GM18873 (cell line): ENCODE data around the gene TKT.

Experiments used
- ATAC-seq: cut with Tn5 transposase; IDR thresholded peaks from one replicate; pipeline ENCODE4 v1.9.1; 2021; ENCODE audit warnings: mild to moderate bottlenecking, moderate library complexity, moderate number of reproducible peaks; ENCODE audit not compliant: unreplicated experiment, low FRiP score

Gene TKT

GRCh38 chr3:53226142-53226840 is 29.5 kb downstream of the TKT start:
- ATAC-seq: no peak

DNA sequence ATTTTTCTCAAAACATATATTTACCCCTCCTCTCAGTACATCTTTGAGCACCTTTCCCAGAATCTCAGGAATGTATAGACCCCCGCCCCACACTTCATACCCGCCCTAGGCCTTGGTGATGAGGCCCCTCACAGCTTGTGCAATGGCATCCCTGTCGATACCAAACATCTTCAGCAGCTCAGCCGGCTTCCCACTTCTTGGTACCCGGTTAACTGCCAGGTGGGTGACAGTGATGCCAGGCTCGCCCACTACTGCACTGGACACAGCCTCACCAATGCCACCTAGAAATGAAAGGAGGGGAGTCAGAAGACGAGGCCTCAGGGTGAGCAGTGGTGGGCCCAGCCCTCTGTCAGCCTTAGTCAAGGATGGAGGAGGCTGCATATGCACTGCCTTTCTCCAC is 30.2 kb downstream of the TKT start:
- ATAC-seq: no peak

DNA sequence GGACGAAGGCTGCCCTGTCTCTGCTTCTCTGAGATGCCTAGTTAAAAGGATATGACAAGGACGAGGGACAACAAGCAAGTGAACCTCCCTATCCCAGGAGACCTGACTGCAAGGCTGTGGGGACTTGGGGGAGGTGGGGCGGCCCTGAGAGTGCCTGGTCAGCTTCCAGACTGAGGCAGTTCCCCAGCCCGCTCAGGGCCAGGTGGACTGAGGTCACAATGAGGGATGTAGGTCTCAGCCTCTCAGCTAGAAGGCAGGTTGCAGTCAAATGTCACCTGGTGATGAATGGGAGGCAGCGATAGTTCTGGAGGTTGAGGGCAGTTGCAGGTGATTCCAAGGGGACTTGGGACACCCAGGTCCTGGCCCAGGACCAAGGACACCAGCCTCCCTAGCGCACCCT is 30.6 kb downstream of the TKT start:
- no peak for ATAC-seq

- no peak for ATAC-seq
Measured at GRCh38 chr3:53224536-53224935, 31.3 kb downstream of the TKT start.

- no peak for ATAC-seq
Measured at GRCh38 chr3:53224026-53224425, 31.8 kb downstream of the TKT start.

DNA sequence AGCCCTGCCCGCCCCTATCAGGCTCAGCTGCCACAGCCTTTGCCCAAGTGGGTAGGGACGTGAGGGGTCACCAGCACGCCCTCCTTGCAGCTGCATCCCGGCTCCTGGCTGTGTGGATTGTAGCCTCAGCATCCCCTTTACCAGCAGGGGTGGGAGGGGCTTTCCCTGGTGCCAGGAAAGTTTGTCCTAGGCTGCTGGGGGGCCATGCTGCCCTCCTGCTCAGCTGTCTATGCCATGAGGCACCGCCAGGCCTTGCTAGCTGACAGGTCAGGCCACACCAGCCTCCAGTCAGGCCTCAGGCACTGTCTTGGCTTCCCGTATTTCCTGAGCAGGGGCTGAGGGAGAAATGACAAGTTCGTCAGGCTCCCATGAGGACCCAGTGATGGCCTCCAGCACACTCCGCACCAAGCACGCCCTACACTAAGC is 32.3 kb downstream of the TKT start:
- ATAC-seq: no peak

DNA sequence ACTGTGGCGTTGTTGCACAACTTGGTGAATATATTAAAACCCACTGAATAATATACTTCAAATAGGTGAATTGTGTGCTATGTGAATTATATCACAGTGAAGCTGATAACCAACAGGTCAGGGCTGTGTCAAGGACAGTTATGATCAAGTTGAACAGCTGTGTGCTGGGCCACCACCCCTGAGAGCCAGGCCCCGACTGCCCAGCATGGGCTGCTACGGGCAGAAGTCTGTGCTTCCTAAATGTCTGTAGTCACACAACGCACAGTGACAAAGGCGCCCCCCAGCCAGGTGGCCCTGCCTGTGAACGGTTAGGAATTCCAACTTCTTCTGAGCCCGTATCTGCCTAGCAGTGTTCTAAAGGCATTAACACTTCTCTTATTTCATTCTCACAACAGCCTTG is 32.8 kb downstream of the TKT start:
- no peak for ATAC-seq

DNA sequence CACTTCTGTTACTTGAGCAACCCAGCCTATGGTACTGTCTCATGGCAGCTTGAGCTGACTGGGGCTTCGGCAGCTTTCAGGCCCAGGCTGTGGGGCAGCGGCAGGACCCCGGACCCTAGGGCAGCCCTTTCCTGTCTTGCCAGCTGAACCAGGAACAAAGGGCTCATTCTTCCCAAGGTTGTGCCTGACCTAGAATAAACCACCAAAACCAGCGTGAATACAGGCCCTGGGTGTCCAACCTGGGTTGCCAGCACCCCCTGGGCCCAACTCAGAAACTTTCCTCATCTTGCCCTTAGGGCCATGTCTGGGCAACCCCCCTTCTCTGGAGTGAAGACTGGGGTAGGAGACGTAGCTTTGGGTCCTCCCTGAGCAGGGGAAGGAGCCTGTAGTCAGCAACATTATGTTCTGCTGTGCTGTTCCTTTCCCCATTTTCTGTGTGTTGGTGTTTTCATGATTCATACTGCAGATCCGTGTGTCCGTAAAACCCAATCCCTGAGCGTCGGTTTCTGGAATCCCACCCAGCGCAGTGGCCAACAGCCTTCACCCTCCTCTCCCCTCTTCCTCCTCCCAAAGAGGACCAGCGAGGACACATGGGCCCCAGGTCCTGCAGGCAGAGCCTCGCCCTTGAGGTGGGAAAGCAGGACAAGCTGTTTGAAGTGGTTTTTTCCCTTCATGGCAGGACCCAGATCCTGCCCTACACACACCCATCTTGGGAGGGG is 33.5 kb downstream of the TKT start:
- no peak for ATAC-seq

DNA sequence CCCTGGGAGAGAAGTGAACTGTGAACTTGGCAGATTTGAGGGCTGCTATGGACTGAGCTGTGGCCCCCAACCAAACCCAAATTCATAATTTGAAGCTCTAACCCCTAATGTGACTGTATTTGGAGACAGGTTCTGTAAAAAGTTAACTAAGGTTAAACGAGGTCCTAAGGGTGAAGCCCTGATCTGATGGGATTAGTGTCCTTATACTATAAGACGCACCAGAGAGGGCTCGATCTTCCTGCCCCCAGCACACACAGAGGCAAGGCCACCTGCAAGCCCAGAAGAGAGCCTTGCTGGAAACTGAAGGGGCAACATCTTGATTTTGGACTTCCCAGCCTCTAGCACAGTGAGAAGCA is 34.0 kb downstream of the TKT start:
- no peak for ATAC-seq

DNA sequence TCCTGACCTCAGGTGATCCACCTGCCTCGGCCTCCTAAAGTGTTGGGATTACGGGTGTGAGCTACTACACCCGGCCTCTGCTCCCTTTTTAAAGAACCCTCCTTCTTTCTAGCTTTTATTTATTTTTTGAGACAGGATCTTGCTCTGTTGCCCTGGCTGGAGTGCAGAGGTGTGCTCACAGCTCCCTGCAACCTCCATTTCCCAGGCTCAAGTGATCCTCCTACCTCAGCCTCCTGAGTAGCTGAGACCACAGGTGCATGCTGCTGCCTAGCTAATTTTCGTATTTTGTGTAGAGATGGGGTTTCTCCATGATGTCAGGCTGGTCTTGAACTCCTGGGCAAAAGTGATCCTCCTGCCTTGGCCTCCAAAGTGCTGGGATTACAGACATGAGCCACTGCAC is 34.5 kb downstream of the TKT start:
- no peak for ATAC-seq

GRCh38 chr3:53219895-53220483 is 35.8 kb downstream of the TKT start:
- ATAC-seq: no peak

DNA sequence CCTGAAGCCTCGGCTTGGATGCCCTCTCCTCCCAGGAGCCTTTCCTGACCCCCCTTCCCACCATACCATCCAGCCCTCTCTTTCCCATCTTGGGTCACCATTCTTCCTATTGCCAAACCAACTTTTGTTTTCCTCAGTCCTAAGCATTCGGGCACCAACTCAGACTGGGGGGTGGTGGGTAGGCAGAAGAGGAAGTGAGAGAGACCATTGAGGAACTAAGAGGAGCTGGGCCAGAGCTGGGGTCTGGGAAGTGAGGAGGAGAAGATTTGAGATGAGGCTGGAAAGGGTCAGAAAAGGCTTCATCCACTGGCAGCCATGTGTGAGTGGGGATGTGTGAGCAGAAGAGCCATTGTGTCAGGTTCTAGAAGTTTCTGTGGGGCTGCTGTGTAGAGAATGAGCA is 37.7 kb downstream of the TKT start:
- ATAC-seq: no peak

DNA sequence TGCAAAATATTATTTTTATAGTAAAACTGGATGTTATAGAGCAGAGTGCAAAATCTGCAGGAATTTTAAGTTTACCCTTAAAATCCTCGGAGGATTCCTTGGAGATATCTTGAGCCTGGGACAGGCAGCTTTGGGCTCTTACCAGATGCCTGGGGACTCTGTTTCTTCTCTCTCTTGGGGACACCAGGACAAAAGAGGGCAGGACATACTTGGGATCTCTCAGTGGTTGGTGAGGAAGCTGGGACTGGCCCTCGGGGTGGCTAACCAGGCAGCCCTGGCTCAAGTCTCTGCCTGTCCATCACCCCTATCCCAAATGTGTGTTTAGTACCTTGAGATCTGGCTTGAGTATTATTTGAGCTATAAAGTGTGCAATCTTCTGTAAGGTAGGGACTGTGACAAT is 38.6 kb downstream of the TKT start:
- no peak for ATAC-seq

- ATAC-seq: no peak
Measured at GRCh38 chr3:53216723-53217122, 39.1 kb downstream of the TKT start.

GRCh38 chr3:53215816-53216215 is 40.0 kb downstream of the TKT start:
- no peak for ATAC-seq

DNA sequence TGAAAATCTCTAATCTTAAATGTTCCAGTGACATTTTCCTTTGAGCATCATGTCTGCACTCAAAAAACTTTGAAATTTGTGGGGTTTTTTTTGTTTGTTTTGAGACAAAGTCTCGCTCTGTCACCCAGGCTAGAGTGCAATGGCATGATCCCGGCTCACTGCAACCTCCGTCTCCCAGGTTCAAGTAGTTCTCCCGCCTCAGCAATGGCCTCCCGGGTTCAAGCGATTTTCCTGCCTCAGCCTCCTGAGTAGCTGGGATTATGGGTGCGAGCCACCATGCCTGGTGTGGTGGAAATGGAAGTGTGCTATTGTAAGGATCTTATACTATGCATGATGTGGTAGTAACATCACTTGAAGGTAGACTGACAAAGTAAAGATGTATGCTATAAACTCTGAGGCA is 42.5 kb downstream of the TKT start:
- no peak for ATAC-seq

- no peak for ATAC-seq
Measured at GRCh38 chr3:53211706-53212702, 43.8 kb downstream of the TKT start.

- no peak for ATAC-seq
Measured at GRCh38 chr3:53202331-53203015, 53.3 kb downstream of the TKT start.

DNA sequence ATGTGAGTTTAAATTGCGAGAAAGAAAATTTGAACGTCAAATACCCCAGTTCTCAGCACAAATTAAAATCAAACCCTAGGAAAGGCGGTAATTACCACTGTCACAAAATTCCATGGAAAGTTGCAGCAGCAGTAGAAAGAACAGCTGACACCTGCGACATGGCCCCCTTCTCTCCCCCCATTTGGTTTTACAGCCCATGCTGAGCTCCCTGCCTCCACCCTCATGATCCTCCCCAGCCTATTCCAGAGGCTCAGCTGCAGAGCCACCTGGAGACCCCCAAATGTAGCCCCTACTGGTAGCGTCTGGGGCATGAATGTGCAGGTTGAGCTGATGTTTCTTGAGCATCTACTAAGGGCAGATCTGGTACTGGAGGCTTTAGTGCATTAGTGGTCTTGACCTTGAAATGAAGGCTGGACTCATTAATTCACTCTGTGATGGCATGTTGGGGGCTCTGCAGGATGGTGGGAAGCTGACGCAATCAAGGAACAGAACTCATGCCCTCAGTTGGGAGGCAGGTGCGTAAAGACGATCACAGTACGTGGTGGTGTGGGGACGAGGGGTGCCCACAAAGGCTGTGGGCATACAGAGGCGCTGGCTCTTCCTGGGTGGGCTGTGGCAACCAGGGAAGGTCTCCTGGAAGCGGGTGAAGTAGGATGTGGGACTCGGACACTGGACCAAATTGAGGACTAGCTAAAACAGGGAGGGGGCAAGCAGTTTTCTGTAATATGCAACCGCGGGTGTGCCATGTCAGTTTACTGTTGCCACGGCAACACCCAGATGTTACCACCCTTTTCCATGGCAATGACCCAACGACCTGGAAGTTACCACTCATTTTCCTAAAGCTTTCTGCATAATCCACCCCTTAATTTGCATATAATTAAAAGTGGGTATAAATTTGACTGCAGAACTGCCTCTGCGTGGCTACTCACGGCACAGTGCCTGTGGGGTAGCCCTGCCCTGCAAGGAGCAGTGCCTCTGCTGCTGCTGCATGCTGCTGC is 55.0 kb downstream of the TKT start:
- ATAC-seq: no peak
